T-helper 2 cell treated with Interferon-gamma antibody and Interleukin-4, amounts not matched to agents 5 μg/mL and 100 μg/mL, for 36 hours (primary cell): ENCODE results near the gene VPS8.
A peak's percentile ranks its signal among the peaks of the same experiment; 100 is the strongest.

Experiments
- DNase-seq: peaks from one replicate; pipeline ENCODE4 v3.0.0; 2021; ENCODE audit warnings: low spot score
- H3K27ac Mint-ChIP-seq: one replicate; pipeline ENCODE4 v1.8.0; 2021; ENCODE audit warnings: mild to moderate bottlenecking, mixed read lengths
- H3K27me3 Mint-ChIP-seq: one replicate; pipeline ENCODE4 v1.8.0; 2021; ENCODE audit warnings: low read depth, mixed read lengths
- H3K36me3 Mint-ChIP-seq: one replicate; pipeline ENCODE4 v1.8.0; 2021; ENCODE audit warnings: low read depth, mixed read lengths
- H3K4me1 Mint-ChIP-seq: one replicate; pipeline ENCODE4 v1.8.0; 2021; ENCODE audit warnings: low read depth, mixed read lengths
- H3K4me3 Mint-ChIP-seq: one replicate; pipeline ENCODE4 v1.8.0; 2022; ENCODE audit warnings: mild to moderate bottlenecking, moderate library complexity, mixed read lengths
- H3K9me3 Mint-ChIP-seq: one replicate; pipeline ENCODE4 v1.8.0; 2021; ENCODE audit warnings: mixed read lengths

VPS8 gene

GRCh38 chr3:184812662-184813042 lies 686 bp downstream of the VPS8 start:
- Mint-ChIP-seq H3K27me3 (peaks cover 2% of the 10 kb centered on the region), H3K4me3 (peak overlapping the region; percentile 91), H3K4me1 (peaks cover 58% of the 10 kb centered on the region), H3K27ac (peak overlapping the region; percentile 95), H3K36me3 (peaks cover 22% of the 10 kb centered on the region), H3K9me3 (no peaks in the 10 kb centered on the region)
- peak; percentile 17 for DNase-seq

DNA sequence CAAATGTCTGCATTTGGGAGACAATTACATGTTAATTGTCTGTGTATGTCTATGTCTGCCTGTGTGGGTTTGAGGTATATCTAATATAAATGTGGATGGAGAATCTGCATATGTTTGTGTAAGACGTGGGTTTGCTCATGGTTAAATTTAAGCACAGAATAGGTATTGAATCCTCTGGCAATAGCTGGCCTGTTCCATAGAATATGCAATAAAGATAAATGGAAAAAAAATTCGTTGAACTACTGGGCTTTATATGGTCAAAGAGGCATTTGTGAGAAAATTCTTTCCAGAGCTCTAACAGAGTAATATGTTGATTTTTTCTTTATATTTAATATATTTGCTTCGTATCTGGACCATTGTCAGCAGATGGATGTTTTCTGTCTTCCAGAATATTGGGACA lies 1.4 kb downstream of the VPS8 start:
- Mint-ChIP-seq H3K4me3 (peak overlapping the region; percentile 91), H3K9me3 (no peaks in the 10 kb centered on the region), H3K27me3 (peaks cover 2% of the 10 kb centered on the region), H3K27ac (peak overlapping the region; percentile 49), H3K36me3 (peaks cover 25% of the 10 kb centered on the region), H3K4me1 (peaks cover 59% of the 10 kb centered on the region)
- DNase-seq, result no peak

GRCh38 chr3:184814214-184814613 lies 2.2 kb downstream of the VPS8 start:
- H3K27ac Mint-ChIP-seq, result peak overlapping the region; percentile 74
- H3K27me3 Mint-ChIP-seq, result peaks cover 2% of the 10 kb centered on the region
- peak overlapping the region; percentile 91 for H3K4me3 Mint-ChIP-seq

DNA sequence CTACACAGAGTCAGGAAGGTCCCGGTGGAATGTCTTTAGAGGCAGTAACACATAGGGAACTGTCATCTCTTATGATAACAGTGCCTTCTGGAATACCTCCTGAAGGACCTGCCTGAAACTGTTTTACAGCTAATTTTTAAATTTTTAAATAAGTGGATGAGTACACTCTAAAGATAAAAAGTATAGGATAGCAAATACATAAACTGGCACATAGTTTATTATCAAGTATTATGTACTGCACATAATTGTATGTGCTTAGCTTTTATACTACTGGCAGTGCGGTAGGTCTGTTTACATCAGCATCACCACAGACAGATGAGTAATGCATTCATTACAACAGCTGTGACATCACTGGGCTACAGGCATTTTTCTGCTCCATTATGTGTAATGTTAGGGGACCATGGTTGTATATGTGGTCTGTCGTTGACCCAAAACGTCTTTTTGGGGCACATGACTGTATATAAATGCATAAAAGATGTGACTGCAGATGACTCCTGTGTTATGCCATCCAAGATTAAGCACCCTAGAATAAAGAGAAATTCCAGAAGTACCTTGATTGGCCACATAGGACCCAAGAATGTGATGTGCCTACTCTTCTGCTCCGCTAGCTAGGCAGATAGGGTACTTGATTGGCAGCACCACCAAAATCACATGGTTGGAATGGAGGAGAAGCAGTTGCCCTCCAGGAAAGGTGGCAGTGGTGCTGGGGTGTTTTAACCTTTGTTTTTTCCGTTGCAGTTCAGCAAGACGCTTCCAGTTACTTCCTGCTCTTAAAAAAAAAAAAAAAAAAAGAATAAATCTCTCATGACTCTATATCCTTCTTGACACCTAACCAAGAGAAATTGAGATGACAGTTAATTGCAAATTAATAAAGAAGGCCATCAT lies 3.3 kb downstream of the VPS8 start:
- H3K4me3 Mint-ChIP-seq, result peak overlapping the region; percentile 24
- peaks cover 28% of the 10 kb centered on the region for H3K36me3 Mint-ChIP-seq
- H3K27ac Mint-ChIP-seq, result peak overlapping the region; percentile 73
- DNase-seq, result peak; percentile 37
- H3K4me1 Mint-ChIP-seq, result peaks cover 54% of the 10 kb centered on the region
- peaks cover 2% of the 10 kb centered on the region for H3K27me3 Mint-ChIP-seq
- no peaks in the 10 kb centered on the region for H3K9me3 Mint-ChIP-seq

More at GRCh38 chr3:184814214-184814613, 2.2 kb downstream of the VPS8 start:
- peaks cover 57% of the 10 kb centered on the region for H3K4me1 Mint-ChIP-seq
- peaks cover 25% of the 10 kb centered on the region for H3K36me3 Mint-ChIP-seq
- peak; percentile 22 for DNase-seq
- H3K9me3 Mint-ChIP-seq, result no peaks in the 10 kb centered on the region

- Mint-ChIP-seq H3K4me1 (peaks cover 44% of the 10 kb centered on the region), H3K27ac (no peak overlapping the region), H3K36me3 (peaks cover 28% of the 10 kb centered on the region), H3K4me3 (no peak overlapping the region), H3K27me3 (peaks cover 2% of the 10 kb centered on the region), H3K9me3 (no peaks in the 10 kb centered on the region)
- DNase-seq, result no peak
These were observed 4.6 kb downstream of the VPS8 start for GRCh38 chr3:184816614-184817013.

GRCh38 chr3:184820525-184820924 lies 8.6 kb downstream of the VPS8 start:
- Mint-ChIP-seq H3K4me3 (no peak overlapping the region), H3K27me3 (no peaks in the 10 kb centered on the region), H3K4me1 (peaks cover 22% of the 10 kb centered on the region), H3K27ac (no peak overlapping the region), H3K9me3 (no peaks in the 10 kb centered on the region), H3K36me3 (peaks cover 32% of the 10 kb centered on the region)
- no peak for DNase-seq

- H3K9me3 Mint-ChIP-seq, result no peaks in the 10 kb centered on the region
- H3K36me3 Mint-ChIP-seq, result peaks cover 32% of the 10 kb centered on the region
- H3K27me3 Mint-ChIP-seq, result no peaks in the 10 kb centered on the region
- no peak overlapping the region for H3K4me3 Mint-ChIP-seq
- H3K27ac Mint-ChIP-seq, result no peak overlapping the region
- DNase-seq, result no peak
- peaks cover 17% of the 10 kb centered on the region for H3K4me1 Mint-ChIP-seq
These were observed 9.1 kb downstream of the VPS8 start for GRCh38 chr3:184821034-184821433.

- no peak for DNase-seq
- no peak overlapping the region for H3K27ac Mint-ChIP-seq
- H3K4me3 Mint-ChIP-seq, result no peak overlapping the region
- peaks cover 8% of the 10 kb centered on the region for H3K4me1 Mint-ChIP-seq
- peaks cover 25% of the 10 kb centered on the region for H3K36me3 Mint-ChIP-seq
- H3K27me3 Mint-ChIP-seq, result no peaks in the 10 kb centered on the region
- H3K9me3 Mint-ChIP-seq, result no peaks in the 10 kb centered on the region
These were observed 10.1 kb downstream of the VPS8 start for GRCh38 chr3:184822081-184822480.

- H3K9me3 Mint-ChIP-seq, result no peaks in the 10 kb centered on the region
- H3K36me3 Mint-ChIP-seq, result peaks cover 24% of the 10 kb centered on the region
- H3K27me3 Mint-ChIP-seq, result no peaks in the 10 kb centered on the region
- DNase-seq, result no peak
- H3K4me1 Mint-ChIP-seq, result peaks cover 6% of the 10 kb centered on the region
- H3K4me3 Mint-ChIP-seq, result no peak overlapping the region
- H3K27ac Mint-ChIP-seq, result no peak overlapping the region
These were observed 10.7 kb downstream of the VPS8 start for GRCh38 chr3:184822654-184823053.

- H3K4me3 Mint-ChIP-seq, result no peak overlapping the region
- H3K27ac Mint-ChIP-seq, result no peak overlapping the region
- DNase-seq, result no peak
These were observed 12.0 kb downstream of the VPS8 start for GRCh38 chr3:184823990-184824389.

DNA sequence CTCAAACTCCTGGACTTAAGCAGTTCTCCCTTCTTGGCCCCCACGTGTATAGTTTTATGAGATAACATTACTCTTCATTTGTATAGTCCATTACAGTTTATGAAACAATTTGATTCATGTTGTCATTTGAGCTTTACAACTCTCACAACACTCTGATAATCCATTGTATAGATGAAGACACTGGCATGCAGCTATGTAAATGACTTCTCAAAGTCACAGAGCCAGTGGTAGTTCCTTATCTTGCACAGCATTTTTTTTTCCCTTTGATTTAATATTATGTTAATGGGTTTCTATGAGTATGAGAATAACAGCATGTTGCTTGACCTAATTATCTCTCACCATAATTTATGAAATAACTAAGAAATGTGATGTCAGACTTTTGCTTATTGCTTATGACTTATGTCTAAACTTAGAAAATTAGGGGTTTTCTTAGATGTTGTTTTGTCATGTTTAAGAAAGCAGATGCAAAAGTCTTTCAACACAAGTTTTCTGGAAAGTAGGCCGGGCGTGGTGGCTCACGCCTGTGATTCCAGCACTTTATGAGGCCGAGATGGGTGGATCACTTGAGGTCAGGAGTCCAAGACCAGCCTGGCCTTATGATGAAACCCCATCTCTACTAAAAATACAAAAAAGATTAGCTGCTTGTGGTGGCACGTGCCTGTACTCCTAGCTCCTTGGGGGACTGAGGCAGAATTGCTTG lies 13.3 kb downstream of the VPS8 start:
- Mint-ChIP-seq H3K4me1 (peaks cover 3% of the 10 kb centered on the region), H3K9me3 (no peaks in the 10 kb centered on the region), H3K36me3 (peaks cover 23% of the 10 kb centered on the region), H3K27me3 (no peaks in the 10 kb centered on the region), H3K27ac (no peak overlapping the region), H3K4me3 (no peak overlapping the region)
- no peak for DNase-seq

More at GRCh38 chr3:184823990-184824389, 12.0 kb downstream of the VPS8 start:
- no peaks in the 10 kb centered on the region for H3K27me3 Mint-ChIP-seq
- H3K4me1 Mint-ChIP-seq, result peaks cover 3% of the 10 kb centered on the region
- H3K36me3 Mint-ChIP-seq, result peaks cover 25% of the 10 kb centered on the region
- H3K9me3 Mint-ChIP-seq, result no peaks in the 10 kb centered on the region

GRCh38 chr3:184827572-184827971 lies 15.6 kb downstream of the VPS8 start:
- Mint-ChIP-seq H3K4me3 (no peak overlapping the region), H3K27me3 (no peaks in the 10 kb centered on the region), H3K36me3 (peaks cover 37% of the 10 kb centered on the region), H3K4me1 (peaks cover 3% of the 10 kb centered on the region), H3K9me3 (no peaks in the 10 kb centered on the region), H3K27ac (no peak overlapping the region)
- DNase-seq, result no peak

- no peak for DNase-seq
- Mint-ChIP-seq H3K4me3 (no peak overlapping the region), H3K27me3 (no peaks in the 10 kb centered on the region), H3K27ac (no peak overlapping the region), H3K9me3 (no peaks in the 10 kb centered on the region), H3K4me1 (no peaks in the 10 kb centered on the region), H3K36me3 (peaks cover 46% of the 10 kb centered on the region)
These were observed 20.1 kb downstream of the VPS8 start for GRCh38 chr3:184832044-184832443.

- no peak for DNase-seq
- Mint-ChIP-seq H3K9me3 (no peaks in the 10 kb centered on the region), H3K36me3 (peaks cover 40% of the 10 kb centered on the region), H3K4me1 (no peaks in the 10 kb centered on the region), H3K4me3 (no peak overlapping the region), H3K27ac (no peak overlapping the region), H3K27me3 (no peaks in the 10 kb centered on the region)
These were observed 20.9 kb downstream of the VPS8 start for GRCh38 chr3:184832903-184833302.
